Measurements from ENCODE around the gene TANC1. TPM values are rescaled to one million over a fixed set of nuclear protein-coding genes. Genes with fewer than 3 reads are reported as not detected.
"Not testable (repeated sequence)": the region's sequence is repeated elsewhere in the genome, so short reads cannot be mapped to it uniquely, and the experiment has no call there.

Gene TANC1
- total and polyA plus RNA-seq, 5 donors, result 22.8 to 75.8 (median 46.5) TPM

DNA sequence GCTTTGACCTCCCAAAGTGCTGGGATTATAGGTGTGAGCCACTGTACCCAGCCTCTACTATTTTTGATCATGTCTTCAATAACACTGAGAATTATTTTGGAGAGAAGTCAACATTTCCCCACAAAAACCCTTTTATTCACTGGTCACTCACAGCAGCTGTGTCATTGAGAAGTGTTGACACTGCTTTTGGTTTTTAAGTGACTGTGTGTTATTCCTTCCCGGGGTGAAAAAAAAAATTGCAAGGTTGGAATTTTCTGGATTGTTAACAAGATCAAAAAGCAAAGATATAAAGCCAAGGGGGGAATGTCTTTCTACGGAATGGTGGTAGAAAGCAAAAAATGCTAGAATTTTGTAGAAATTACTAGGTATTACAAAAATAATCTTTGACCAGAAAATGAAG lies 61.5 kb downstream of the TANC1 start:
- Histone ChIP-seq H3K9me3 (ENCODE audit: control insufficient read depth, low read length) (no peaks in the 10 kb centered on the region), H3K27ac (ENCODE audit: low read length) (peak overlapping the region; percentile 51), H3K27me3 (ENCODE audit: control insufficient read depth, insufficient read depth) (no peaks in the 10 kb centered on the region), H3K4me1 (ENCODE audit: control insufficient read depth, insufficient read depth, low read length) (peaks cover 36% of the 10 kb centered on the region), H3K4me3 (ENCODE audit: low read length) (no peak overlapping the region)
- no peak for ATAC-seq
- 31% methylated on average over 2 of the region's 2 CpGs for WGBS
- intact Hi-C loops (cut with DNase I), result loop anchor here in 3 of 4 donors (5.0 to 10.0 kb wide), 3 partner anchors 55 to 87 kb away; no protein-coding TSS in a partner anchor
- DNase-seq, result no peak

DNA sequence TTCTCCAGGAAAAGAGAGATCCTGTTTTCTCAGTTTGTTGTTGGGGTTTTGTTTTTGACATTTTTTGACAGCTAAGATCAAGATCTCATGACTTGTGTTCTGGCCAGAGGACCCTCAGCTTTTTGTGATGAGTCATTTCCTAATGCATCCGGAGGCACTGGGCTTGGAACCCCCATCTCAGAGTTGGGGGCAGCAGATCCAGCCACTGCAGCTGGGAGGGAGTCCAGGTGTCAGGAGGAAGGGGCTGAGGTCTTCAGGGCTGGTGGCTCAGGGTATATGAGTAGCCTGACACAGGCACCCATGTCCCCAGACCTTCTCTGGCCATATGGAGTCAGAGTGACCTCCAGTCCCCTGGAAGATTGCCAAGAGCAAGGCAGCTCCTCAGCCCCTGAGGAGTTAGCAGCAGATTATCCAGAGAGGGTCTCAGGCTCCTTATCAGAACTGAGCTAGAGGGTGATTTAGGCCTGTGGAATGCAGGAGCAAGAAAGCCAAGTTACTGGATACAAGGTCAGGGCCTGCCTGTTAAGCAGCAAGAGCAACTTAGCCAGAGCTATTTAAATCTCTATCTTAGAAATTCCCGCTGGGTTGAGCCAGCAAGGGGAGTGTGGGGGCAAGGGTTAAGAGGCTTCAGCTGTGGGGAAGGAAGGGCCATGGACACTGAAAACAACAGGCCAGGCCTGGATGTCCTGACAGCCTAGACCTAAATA lies 62.4 kb downstream of the TANC1 start:
- Histone ChIP-seq H3K27ac (ENCODE audit: low read length) (peak overlapping the region; percentile 83), H3K9me3 (ENCODE audit: control insufficient read depth, low read length) (no peaks in the 10 kb centered on the region), H3K4me1 (ENCODE audit: control insufficient read depth, insufficient read depth, low read length) (peaks cover 37% of the 10 kb centered on the region), H3K27me3 (ENCODE audit: control insufficient read depth, insufficient read depth) (no peaks in the 10 kb centered on the region), H3K4me3 (ENCODE audit: low read length) (no peak overlapping the region)
- DNase-seq (peak; percentile 69 to 85 (median 78)), ATAC-seq (peak; percentile 94)
- WGBS, result 5% methylated on average over 2 of the region's 2 CpGs
- intact Hi-C loops (cut with DNase I), result loop anchor here in 2 of 4 donors (5.0 to 10.0 kb wide), 2 partner anchors 84 to 86 kb away; no protein-coding TSS in a partner anchor

DNA sequence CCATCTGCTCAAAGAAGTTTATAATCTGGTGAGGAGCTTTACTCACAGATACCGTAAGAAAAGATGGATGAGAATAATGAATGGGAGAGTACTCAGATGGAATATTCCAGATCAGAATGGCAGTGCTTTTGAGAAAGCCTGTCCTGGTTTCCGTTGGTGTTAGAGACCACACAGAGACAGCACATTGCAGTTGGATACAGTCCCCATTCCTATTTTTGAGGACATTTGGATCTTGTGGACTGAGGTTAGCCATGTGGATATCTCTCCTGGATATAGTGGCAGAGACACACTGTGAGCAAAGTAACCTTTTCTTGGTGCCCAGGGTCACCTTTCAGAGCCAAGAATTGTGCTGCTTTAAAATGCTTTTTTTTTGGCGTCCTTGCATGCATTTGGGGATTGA lies 63.7 kb downstream of the TANC1 start:
- ATAC-seq, result no peak
- Histone ChIP-seq H3K27ac (ENCODE audit: low read length) (peak overlapping the region; percentile 87), H3K9me3 (ENCODE audit: control insufficient read depth, low read length) (no peaks in the 10 kb centered on the region), H3K4me1 (ENCODE audit: control insufficient read depth, insufficient read depth, low read length) (peaks cover 36% of the 10 kb centered on the region), H3K27me3 (ENCODE audit: control insufficient read depth, insufficient read depth) (no peaks in the 10 kb centered on the region), H3K4me3 (ENCODE audit: low read length) (no peak overlapping the region)
- no peak for DNase-seq
- intact Hi-C loops (cut with DNase I), result loop anchor here in 2 of 4 donors (5.0 to 10.0 kb wide), 2 partner anchors 83 to 85 kb away; no protein-coding TSS in a partner anchor
- 55% methylated on average over 3 of the region's 3 CpGs for WGBS

DNA sequence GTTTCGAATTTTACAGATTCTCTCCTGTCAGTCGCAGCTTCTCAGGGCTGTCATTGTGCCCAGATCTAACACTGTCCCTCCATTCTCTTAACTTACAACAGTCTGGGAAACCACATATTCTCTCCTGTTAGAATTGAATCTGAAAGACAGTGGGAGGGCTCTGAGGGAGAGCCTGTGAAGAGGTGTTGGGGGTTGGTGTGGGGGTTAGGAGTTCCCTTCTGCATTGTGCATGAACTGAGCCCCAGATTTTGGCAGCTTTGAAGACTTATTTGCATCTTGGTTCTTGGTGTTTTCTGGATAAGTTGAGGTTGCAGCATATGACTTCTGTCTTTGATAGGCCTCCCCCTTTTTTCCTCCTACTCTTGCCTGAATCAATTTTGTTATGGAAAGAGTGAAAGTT lies 64.1 kb downstream of the TANC1 start:
- ATAC-seq, result no peak
- WGBS, result 48% methylated on average over 2 of the region's 2 CpGs
- no peak for DNase-seq
- no peak overlapping the region for H3K4me3 ChIP-seq (ENCODE audit: low read length)
- no peaks in the 10 kb centered on the region for H3K27me3 ChIP-seq (ENCODE audit: control insufficient read depth, insufficient read depth)
- peak overlapping the region; percentile 87 for H3K27ac ChIP-seq (ENCODE audit: low read length)
- intact Hi-C loops (cut with DNase I), result loop anchor here in 2 of 4 donors (5.0 to 10.0 kb wide), 2 partner anchors 82 to 85 kb away; no protein-coding TSS in a partner anchor
- H3K4me1 ChIP-seq (ENCODE audit: control insufficient read depth, insufficient read depth, low read length), result peaks cover 36% of the 10 kb centered on the region
- H3K9me3 ChIP-seq (ENCODE audit: control insufficient read depth, low read length), result no peaks in the 10 kb centered on the region

DNA sequence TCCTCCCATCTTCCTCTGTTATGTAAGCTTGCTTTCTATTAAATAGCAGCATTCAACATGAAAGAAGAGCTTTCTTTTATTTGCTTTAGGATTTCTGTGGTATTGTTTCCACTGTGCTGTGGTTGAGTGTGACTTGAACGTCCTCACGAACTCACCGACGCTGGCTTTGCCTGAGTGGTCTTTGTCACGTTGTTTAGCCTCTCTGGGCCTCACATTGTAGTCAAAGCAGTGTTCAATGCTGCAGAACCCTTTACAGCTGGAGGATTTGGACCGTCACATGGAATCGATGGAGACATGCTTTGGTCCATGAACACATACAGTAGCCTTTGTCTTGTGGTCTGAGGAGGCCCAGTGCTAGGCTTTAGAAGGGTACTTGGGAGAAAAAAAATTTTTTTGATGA lies 66.3 kb downstream of the TANC1 start:
- intact Hi-C loops (cut with DNase I), result loop anchor here in 2 of 4 donors (5.0 to 10.0 kb wide), 2 partner anchors 80 to 83 kb away; no protein-coding TSS in a partner anchor
- Histone ChIP-seq H3K27me3 (ENCODE audit: control insufficient read depth, insufficient read depth) (no peaks in the 10 kb centered on the region), H3K4me3 (ENCODE audit: low read length) (no peak overlapping the region), H3K27ac (ENCODE audit: low read length) (peak overlapping the region; percentile 66), H3K4me1 (ENCODE audit: control insufficient read depth, insufficient read depth, low read length) (peaks cover 33% of the 10 kb centered on the region), H3K9me3 (ENCODE audit: control insufficient read depth, low read length) (no peaks in the 10 kb centered on the region)
- ATAC-seq (no peak), DNase-seq (no peak)
- 87% methylated on average over 7 of the region's 7 CpGs for WGBS

DNA sequence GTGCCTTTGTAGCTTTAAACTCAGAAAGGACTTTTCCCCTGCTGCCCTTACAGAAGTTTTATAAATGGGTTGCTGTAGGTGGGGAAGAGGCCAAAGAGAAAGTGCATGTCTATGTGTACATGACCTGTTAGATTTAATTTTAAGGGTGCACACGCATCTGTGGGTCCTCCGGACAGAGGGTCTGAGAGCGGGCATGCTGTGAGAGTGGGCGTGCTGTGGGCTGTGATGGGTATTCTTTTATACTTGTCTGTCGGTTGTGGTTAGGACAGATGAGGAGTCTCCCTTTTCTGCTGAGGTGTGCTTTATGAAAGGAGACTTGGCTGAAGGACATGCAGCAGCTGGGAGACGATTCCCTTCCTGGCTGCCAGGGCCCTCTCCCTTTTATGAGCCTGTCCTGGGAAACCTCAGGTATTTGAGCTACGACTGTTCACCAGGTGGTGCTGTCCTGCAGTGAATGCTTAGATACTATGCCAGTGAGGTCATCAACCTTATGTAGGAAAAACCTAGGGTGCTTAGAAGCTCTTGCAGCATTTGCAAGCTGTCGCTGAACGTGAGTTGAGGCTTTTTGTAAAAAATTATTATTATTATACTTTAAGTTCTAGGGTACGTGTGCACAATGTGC lies 67.5 kb downstream of the TANC1 start:
- Histone ChIP-seq H3K27ac (ENCODE audit: low read length) (peak overlapping the region; percentile 70), H3K9me3 (ENCODE audit: control insufficient read depth, low read length) (no peaks in the 10 kb centered on the region), H3K4me3 (ENCODE audit: low read length) (no peak overlapping the region), H3K27me3 (ENCODE audit: control insufficient read depth, insufficient read depth) (no peaks in the 10 kb centered on the region), H3K4me1 (ENCODE audit: control insufficient read depth, insufficient read depth, low read length) (peaks cover 29% of the 10 kb centered on the region)
- WGBS, result 75% methylated on average over 10 of the region's 10 CpGs
- DNase-seq (no peak), ATAC-seq (peak; percentile 33 to 42)
- intact Hi-C loops (cut with DNase I), result loop anchor here in 1 of 4 donors (10.0 kb wide), 1 partner anchor 79 kb away; no protein-coding TSS in a partner anchor

DNA sequence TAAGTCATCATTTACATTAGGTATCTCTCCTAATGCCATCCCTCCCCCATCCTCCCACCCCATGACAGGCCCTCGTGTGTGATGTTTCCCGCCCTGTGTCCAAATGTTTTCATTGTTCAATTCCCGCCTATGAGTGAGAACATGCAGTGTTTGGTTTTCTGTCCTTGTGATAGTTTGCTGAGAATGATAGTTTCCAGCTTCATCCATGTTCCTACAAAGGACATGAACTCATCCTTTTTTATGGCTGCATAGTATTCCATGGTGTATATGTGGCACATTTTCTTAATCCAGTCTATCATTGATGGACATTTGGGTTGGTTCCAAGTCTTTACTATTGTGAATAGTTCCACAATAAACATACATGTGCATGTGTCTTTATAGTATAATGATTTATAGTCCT lies 68.0 kb downstream of the TANC1 start:
- intact Hi-C loops (cut with DNase I), result loop anchor here in 1 of 4 donors (10.0 kb wide), 1 partner anchor 78 kb away; no protein-coding TSS in a partner anchor
- H3K4me3 ChIP-seq (ENCODE audit: low read length); H3K9me3 ChIP-seq (ENCODE audit: control insufficient read depth, low read length); H3K27me3 ChIP-seq (ENCODE audit: control insufficient read depth, insufficient read depth); ATAC-seq; DNase-seq; H3K27ac ChIP-seq (ENCODE audit: low read length): not testable (repeated sequence)
- peaks cover 27% of the 10 kb centered on the region for H3K4me1 ChIP-seq (ENCODE audit: control insufficient read depth, insufficient read depth, low read length)
- 87% methylated on average over 3 of the region's 3 CpGs for WGBS

DNA sequence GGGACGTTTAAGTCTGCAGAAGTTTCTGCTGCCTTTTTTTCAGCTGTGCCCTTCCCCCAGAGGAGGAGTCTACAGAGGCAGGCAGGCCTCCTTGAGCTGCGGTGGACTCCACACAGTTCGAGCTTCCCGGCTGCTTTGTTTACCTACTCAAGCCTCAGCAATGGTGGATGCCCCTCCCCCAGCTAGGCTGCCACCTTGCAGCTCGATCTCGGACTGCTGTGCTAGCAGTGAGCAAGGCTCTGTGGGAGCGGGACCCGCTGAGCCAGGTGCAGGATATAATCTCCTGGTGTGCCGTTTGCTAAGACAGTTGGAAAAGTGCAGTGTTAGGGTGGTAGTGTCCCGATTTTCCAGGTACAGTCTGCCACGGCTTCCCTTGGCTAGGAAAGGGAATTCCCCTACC lies 72.9 kb downstream of the TANC1 start:
- H3K4me1 ChIP-seq (ENCODE audit: control insufficient read depth, insufficient read depth, low read length), result peaks cover 17% of the 10 kb centered on the region
- not testable (repeated sequence) for ATAC-seq; DNase-seq; H3K9me3 ChIP-seq (ENCODE audit: control insufficient read depth, low read length); H3K4me3 ChIP-seq (ENCODE audit: low read length); H3K27me3 ChIP-seq (ENCODE audit: control insufficient read depth, insufficient read depth); H3K27ac ChIP-seq (ENCODE audit: low read length)
- WGBS, result 94% methylated on average over 11 of the region's 11 CpGs
- intact Hi-C loops (cut with DNase I), result loop anchor here in 1 of 4 donors (10.0 kb wide), 1 partner anchor 73 kb away; no protein-coding TSS in a partner anchor

DNA sequence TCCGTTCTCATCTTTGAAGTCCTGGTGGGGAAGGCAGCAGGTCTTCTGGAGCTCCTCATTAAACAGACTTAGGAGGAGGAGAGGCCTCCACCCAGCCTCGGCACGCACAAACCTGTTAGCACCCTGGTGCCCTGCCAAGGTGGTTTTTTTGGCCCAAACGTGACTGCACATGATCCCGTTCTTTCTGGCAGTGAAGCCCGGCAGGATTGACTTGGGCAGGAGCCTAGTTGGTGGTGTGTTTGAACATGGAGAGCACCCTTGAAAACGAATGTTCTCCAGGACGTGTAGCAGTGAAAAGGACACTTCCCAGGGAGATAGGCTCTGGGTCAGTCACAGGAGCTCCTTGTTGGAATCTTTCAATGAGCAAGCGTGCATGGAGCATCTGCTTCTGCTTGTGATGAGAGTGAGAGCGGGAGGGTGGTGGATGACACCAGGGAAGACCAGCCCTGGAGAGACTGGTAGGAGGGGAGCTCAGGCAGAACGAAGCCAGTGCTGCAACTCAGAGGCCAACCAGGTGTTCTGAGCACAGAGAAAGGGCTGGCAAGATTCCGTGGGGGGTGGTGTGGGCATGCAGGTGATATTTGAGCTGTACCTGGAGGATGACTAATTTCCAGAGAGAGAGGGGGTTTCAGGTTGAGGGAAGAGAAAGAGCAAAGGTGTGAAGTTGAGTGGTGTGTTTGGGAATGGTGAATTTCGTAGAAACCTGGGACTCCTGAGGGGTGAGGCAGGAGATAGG lies 73.8 kb downstream of the TANC1 start:
- Histone ChIP-seq H3K4me1 (ENCODE audit: control insufficient read depth, insufficient read depth, low read length) (peaks cover 24% of the 10 kb centered on the region), H3K27ac (ENCODE audit: low read length) (peak overlapping the region; percentile 63), H3K9me3 (ENCODE audit: control insufficient read depth, low read length) (no peaks in the 10 kb centered on the region), H3K4me3 (ENCODE audit: low read length) (no peak overlapping the region), H3K27me3 (ENCODE audit: control insufficient read depth, insufficient read depth) (no peaks in the 10 kb centered on the region)
- WGBS, result 77% methylated on average over 13 of the region's 13 CpGs
- intact Hi-C loops (cut with DNase I), result loop anchor here in 1 of 4 donors (10.0 kb wide), 1 partner anchor 73 kb away; no protein-coding TSS in a partner anchor
- ATAC-seq (peak; percentile 22 to 60), DNase-seq (peak; percentile 29 to 69 (median 64))

DNA sequence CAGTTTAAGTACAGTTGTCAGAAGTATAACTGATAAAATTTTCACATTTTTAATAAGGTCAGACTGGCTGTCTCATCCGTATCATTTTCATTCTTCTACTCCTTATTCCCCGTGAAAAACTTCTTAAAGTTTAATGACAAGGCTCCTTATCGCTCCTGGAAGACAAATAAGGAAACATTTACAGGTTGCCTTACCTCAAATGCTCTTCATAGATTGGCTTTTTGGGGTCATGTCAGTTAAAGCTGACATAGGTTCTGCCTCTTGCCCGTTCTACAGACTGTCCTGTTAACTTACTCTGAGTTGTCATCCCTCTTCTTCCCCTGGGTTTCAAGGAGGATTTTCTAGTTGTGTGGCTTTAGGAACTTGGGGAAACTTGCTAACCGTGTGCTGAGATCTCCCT lies 75.3 kb downstream of the TANC1 start:
- Histone ChIP-seq H3K4me1 (ENCODE audit: control insufficient read depth, insufficient read depth, low read length) (peaks cover 29% of the 10 kb centered on the region), H3K27ac (ENCODE audit: low read length) (no peak overlapping the region), H3K27me3 (ENCODE audit: control insufficient read depth, insufficient read depth) (no peaks in the 10 kb centered on the region), H3K9me3 (ENCODE audit: control insufficient read depth, low read length) (no peaks in the 10 kb centered on the region), H3K4me3 (ENCODE audit: low read length) (no peak overlapping the region)
- DNase-seq (no peak), ATAC-seq (no peak)
- WGBS, result 85% methylated on average over 5 of the region's 5 CpGs
- intact Hi-C loops (cut with DNase I), result loop anchor here in 1 of 4 donors (10.0 kb wide), 1 partner anchor 71 kb away; no protein-coding TSS in a partner anchor
